ENCODE results near the gene RAB3D. TPM values are rescaled to one million over a fixed set of nuclear protein-coding genes. Genes with fewer than 3 reads are reported as not detected.
A peak's percentile ranks its signal among the peaks of the same experiment; 100 is the strongest.

Gene RAB3D
- total RNA-seq, 2 donors from 2014 or later, result 47.1 to 51.6 TPM

GRCh38 chr19:11296264-11296663 lies 43.2 kb downstream of the RAB3D start:
- Histone ChIP-seq H3K27ac (no peak overlapping the region), H3K4me1 (peaks cover 10% of the 10 kb centered on the region), H3K27me3 (no peaks in the 10 kb centered on the region), H3K36me3 (replicated peaks in 1 of 2; ENCODE audit: insufficient read depth in 1 of 2, low read depth in 2 of 2) (no peaks in the 10 kb centered on the region), H3K9me3 (no peaks in the 10 kb centered on the region), H3K4me3 (no peak overlapping the region)
- ATAC-seq, result no peak
- TF ChIP-seq POLR2A (IDR thresholded peaks at IDR 0.05) (no peak), CTCF (IDR thresholded peaks at IDR 0.05) (no peak)
- no peak for DNase-seq
- intact Hi-C loops (cut with DNase I), result loop anchor here (10.0 kb wide), 2 partner anchors 189 to 289 kb away; partner anchors contain the start of gene ELAVL3
- WGBS, 2 donors, result 54% methylated on average over 7 of the region's 7 CpGs

DNA sequence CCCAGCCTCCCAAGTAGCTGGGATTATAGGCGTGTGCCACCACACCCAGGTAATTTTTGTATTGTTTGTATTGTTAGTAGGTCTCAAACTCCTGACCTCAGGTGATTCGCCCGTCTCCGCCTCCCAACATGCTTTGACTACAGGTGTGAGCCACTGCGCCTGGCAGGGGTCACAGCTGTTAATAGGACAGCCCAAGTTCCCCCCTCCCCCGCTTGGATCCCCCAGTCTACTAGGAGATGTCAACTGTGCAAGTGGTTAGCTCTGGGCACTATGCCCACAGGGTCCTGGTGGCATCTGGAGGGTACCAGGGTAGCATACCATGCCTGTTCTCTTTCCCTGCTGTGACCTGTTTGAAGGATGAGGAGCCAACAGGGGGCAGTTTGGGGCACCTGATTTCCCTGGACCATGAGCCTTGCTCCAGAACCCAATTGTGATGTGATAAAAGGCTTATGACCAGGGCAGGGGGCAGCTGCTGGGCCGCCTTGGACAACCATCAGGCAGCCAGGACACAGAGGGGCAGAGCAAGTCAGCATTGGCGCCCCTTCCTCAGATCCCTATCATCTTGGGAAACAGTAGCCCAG lies 43.7 kb downstream of the RAB3D start, which contains the start of gene TSPAN16:
Gene TSPAN16 (plus strand): TSS at position 496 of the 581 bp plus-strand sequence. CDS start 138 bp downstream, outside the sequence.
- intact Hi-C loops (cut with DNase I), result loop anchor here (10.0 kb wide), 2 partner anchors 189 to 289 kb away; partner anchors contain the start of gene ELAVL3

GRCh38 chr19:11295180-11295579 lies 44.3 kb downstream of the RAB3D start:
- WGBS, 2 donors, result 43 to 85% methylated on average over 1 to 4 of the region's 4 CpGs
- intact Hi-C loops (cut with DNase I), result loop anchor here (10.0 kb wide), 2 partner anchors 190 to 290 kb away; partner anchors contain the start of gene ELAVL3
- TF ChIP-seq POLR2A (IDR thresholded peaks at IDR 0.05) (no peak), CTCF (IDR thresholded peaks at IDR 0.05) (no peak)
- H3K4me1 ChIP-seq, result peaks cover 10% of the 10 kb centered on the region
- H3K4me3 ChIP-seq, result no peak overlapping the region
- no peaks in the 10 kb centered on the region for H3K36me3 ChIP-seq (replicated peaks in 1 of 2; ENCODE audit: insufficient read depth in 1 of 2, low read depth in 2 of 2)
- no peak for DNase-seq
- H3K27ac ChIP-seq, result no peak overlapping the region
- no peaks in the 10 kb centered on the region for H3K9me3 ChIP-seq
- H3K27me3 ChIP-seq, result no peaks in the 10 kb centered on the region
- ATAC-seq, result no peak

More for the DNA sequence above, 43.7 kb downstream of the RAB3D start, which contains the start of gene TSPAN16:
- Histone ChIP-seq H3K9me3 (no peaks in the 10 kb centered on the region), H3K27ac (no peak within 1 kb of the TSS), H3K36me3 (replicated peaks in 1 of 2; ENCODE audit: insufficient read depth in 1 of 2, low read depth in 2 of 2) (no peaks in the 10 kb centered on the region), H3K4me3 (no peak within 1 kb of the TSS), H3K27me3 (no peaks in the 10 kb centered on the region), H3K4me1 (peaks cover 10% of the 10 kb centered on the region)
- no peak for ATAC-seq
- no peak for DNase-seq
- WGBS, 2 donors, result 83 to 88% methylated on average over 5 to 8 of the region's 8 CpGs
- TF ChIP-seq CTCF (IDR thresholded peaks at IDR 0.05), result no peak
- no peak for TF ChIP-seq POLR2A (IDR thresholded peaks at IDR 0.05)

- 3 to 7% methylated on average over 32 to 41 of the region's 41 CpGs for WGBS, 2 donors
- peaks cover 10% of the 10 kb centered on the region for H3K4me1 ChIP-seq
- no peaks in the 10 kb centered on the region for H3K27me3 ChIP-seq
- TF ChIP-seq POLR2A (IDR thresholded peaks at IDR 0.05), result no peak
- peak; percentile 96 to 99 (median 98) for TF ChIP-seq CTCF (IDR thresholded peaks at IDR 0.05)
- intact Hi-C loops (cut with DNase I), result loop anchor here (5.0 to 10.0 kb wide), 3 partner anchors 154 to 291 kb away; partner anchors contain the start of gene ELAVL3
- no peaks in the 10 kb centered on the region for H3K9me3 ChIP-seq
- DNase-seq (peak; percentile 92 to 96 (median 94)), ATAC-seq (peak; percentile 99)
- no peak overlapping the region for H3K4me3 ChIP-seq
- H3K27ac ChIP-seq, result peak overlapping the region in 2 of 4 donors; percentile 20 to 65
- H3K36me3 ChIP-seq (replicated peaks in 1 of 2; ENCODE audit: insufficient read depth in 1 of 2, low read depth in 2 of 2), result no peaks in the 10 kb centered on the region
These were observed 45.7 kb downstream of the RAB3D start for GRCh38 chr19:11293433-11294389.

All from body of pancreas (tissue), 4 donors.